HEK293T (cell line): ENCODE measurements around the gene HOXB5.

Experiments
- ARNT ChIP-seq: fragments of 450-650 bp; IDR thresholded peaks from 2 replicates; pipeline ENCODE4 v1.6.1; 2017; ENCODE audit warnings: mild to moderate bottlenecking
- BHLHE40 ChIP-seq: fragments of 450-650 bp; IDR thresholded peaks from 2 replicates; pipeline ENCODE4 v1.6.1; 2016; ENCODE audit warnings: mild to moderate bottlenecking, moderate library complexity, borderline replicate concordance
- CTBP1 ChIP-seq: fragments of 450-650 bp; IDR thresholded peaks from 2 replicates; pipeline ENCODE4 v1.6.1; 2016; ENCODE audit warnings: borderline replicate concordance
- ELF4 ChIP-seq: fragments of 450-650 bp; IDR thresholded peaks from 2 replicates; pipeline ENCODE4 v1.6.1; 2017; ENCODE audit warnings: antibody characterized with exemption
- FOXA1 ChIP-seq: fragments of 450-650 bp; IDR thresholded peaks from 2 replicates; pipeline ENCODE4 v1.6.1; 2016; ENCODE audit warnings: mild to moderate bottlenecking
- FOXK2 ChIP-seq: fragments of 450-650 bp; IDR thresholded peaks from 2 replicates; pipeline ENCODE4 v1.6.1; 2016; ENCODE audit warnings: mild to moderate bottlenecking
- FOXM1 ChIP-seq: fragments of 450-650 bp; IDR thresholded peaks from 2 replicates; pipeline ENCODE4 v1.6.1; 2017; ENCODE audit warnings: mild to moderate bottlenecking, borderline replicate concordance
- HDGF ChIP-seq: fragments of 450-650 bp; IDR thresholded peaks from 2 replicates; pipeline ENCODE4 v1.6.1; 2017; ENCODE audit warnings: antibody characterized with exemption, borderline replicate concordance
- L3MBTL2 ChIP-seq: fragments of 450-650 bp; conservative IDR thresholded peaks from 2 replicates; pipeline ENCODE4 v1.6.1; 2016; ENCODE audit warnings: mild to moderate bottlenecking
- SP1 ChIP-seq: fragments of 450-650 bp; IDR thresholded peaks from 2 replicates; pipeline ENCODE4 v1.6.1; 2017
- SUZ12 ChIP-seq: fragments of 450-650 bp; IDR thresholded peaks from 2 replicates; pipeline ENCODE4 v1.6.1; 2016; ENCODE audit warnings: mild to moderate bottlenecking
- ZNF384 ChIP-seq: fragments of 450-650 bp; IDR thresholded peaks from 2 replicates; pipeline ENCODE4 v1.6.1; 2016
- TF ChIP-seq, protein P1 (sequence below): fragments of 450-650 bp; IDR thresholded peaks from 2 replicates; pipeline ENCODE4 v1.6.1; 2016

DNA sequence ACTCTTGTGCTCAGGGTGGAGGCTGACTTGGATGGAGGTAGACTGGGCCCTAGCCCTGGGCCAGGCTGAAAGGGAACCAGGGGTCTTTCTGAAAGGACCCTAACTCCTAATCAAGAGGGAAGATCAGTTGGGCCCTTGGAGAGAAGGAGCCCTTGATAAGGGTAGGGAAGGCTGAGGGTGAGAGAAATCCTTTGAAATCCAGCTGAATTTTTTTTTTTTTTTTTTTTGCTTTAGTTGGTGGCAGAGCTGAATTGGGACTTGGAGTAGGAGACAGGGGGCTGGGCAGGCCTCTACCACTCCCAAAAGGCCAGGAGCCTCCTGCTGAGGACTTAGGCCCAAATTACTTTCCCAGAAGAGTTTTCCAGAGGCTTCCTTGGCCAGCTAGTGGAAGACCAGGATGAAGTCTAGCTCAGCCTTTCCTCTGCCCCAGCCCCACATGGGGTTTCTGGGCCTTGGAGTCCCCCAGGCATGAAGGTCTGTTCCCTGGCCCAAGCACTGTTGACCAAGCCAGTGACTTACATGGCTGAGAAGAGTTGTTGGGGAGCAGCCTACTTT lies 2.9 kb downstream of the HOXB5 start:
- no peak for TF ChIP-seq FOXM1
- TF ChIP-seq HDGF: no peak
- no peak for TF ChIP-seq ARNT
- no peak for TF ChIP-seq FOXA1
- no peak for TF ChIP-seq SP1
- TF ChIP-seq L3MBTL2: no peak; the same call in 1 of the 2 replicates
- no peak for TF ChIP-seq FOXK2
- peak; percentile 95 for TF ChIP-seq ZNF384
- no peak for TF ChIP-seq ELF4
- TF ChIP-seq CTBP1: no peak
- no peak for TF ChIP-seq SUZ12
- TF ChIP-seq, protein P1, sequence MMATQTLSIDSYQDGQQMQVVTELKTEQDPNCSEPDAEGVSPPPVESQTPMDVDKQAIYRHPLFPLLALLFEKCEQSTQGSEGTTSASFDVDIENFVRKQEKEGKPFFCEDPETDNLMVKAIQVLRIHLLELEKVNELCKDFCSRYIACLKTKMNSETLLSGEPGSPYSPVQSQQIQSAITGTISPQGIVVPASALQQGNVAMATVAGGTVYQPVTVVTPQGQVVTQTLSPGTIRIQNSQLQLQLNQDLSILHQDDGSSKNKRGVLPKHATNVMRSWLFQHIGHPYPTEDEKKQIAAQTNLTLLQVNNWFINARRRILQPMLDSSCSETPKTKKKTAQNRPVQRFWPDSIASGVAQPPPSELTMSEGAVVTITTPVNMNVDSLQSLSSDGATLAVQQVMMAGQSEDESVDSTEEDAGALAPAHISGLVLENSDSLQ: no peak
- TF ChIP-seq BHLHE40: no peak
